OCI-LY1 (cell line): ENCODE measurements around the gene KRTAP25-1.

Source experiments
- H2AFZ ChIP-seq: fragments of 200-600 bp; sonication (generic), shearing (Covaris generic); 2 replicates; pipeline ENCODE4 v1.6.0; 2014; ENCODE audit warnings: antibody characterized with exemption, mild to moderate bottlenecking, low read length
- H3F3A ChIP-seq: fragments of 200-600 bp; sonication (generic), shearing (Covaris generic); 2 replicates; pipeline ENCODE4 v1.6.0; 2014; ENCODE audit warnings: mild to moderate bottlenecking, antibody characterized with exemption, low read length, moderate library complexity; ENCODE audit not compliant: insufficient read depth
- H3K27ac ChIP-seq: fragments of 200-600 bp; sonication (generic); 2 replicates; pipeline ENCODE4 v1.5.1; 2014; ENCODE audit warnings: low read length, mixed run types, mild to moderate bottlenecking, low read depth; ENCODE audit not compliant: poor library complexity, severe bottlenecking
- H3K27me3 ChIP-seq: fragments of 200-600 bp; sonication (generic); 2 replicates; pipeline ENCODE4 v1.6.0; 2014; ENCODE audit warnings: antibody characterized with exemption, mild to moderate bottlenecking, low read length, moderate library complexity; ENCODE audit not compliant: insufficient read depth
- H3K36me3 ChIP-seq: fragments of 200-600 bp; sonication (generic); 2 replicates; pipeline ENCODE4 v1.6.1; 2014; ENCODE audit warnings: mild to moderate bottlenecking, antibody characterized with exemption, low read length, moderate library complexity, mixed read lengths; ENCODE audit not compliant: insufficient read depth
- H3K4me1 ChIP-seq: fragments of 200-600 bp; sonication (generic); 2 replicates; pipeline ENCODE4 v1.5.1; 2014; ENCODE audit warnings: mild to moderate bottlenecking, low read length, moderate library complexity; ENCODE audit not compliant: insufficient read depth, severe bottlenecking
- H3K4me2 ChIP-seq: fragments of 200-600 bp; sonication (generic), shearing (Covaris generic); 2 replicates; pipeline ENCODE4 v1.6.1; 2014; ENCODE audit warnings: low read length
- H3K4me3 ChIP-seq: fragments of 200-600 bp; sonication (generic); 2 replicates; pipeline ENCODE4 v1.5.1; 2014; ENCODE audit warnings: low read length, low read depth, mild to moderate bottlenecking, mixed read lengths; ENCODE audit not compliant: poor library complexity, severe bottlenecking
- H3K79me2 ChIP-seq: fragments of 200-600 bp; shearing (Covaris generic); 2 replicates; pipeline ENCODE4 v1.6.1; 2016; ENCODE audit warnings: mixed run types, low read length, mixed read lengths; ENCODE audit not compliant: insufficient read depth
- H3K9ac ChIP-seq: fragments of 200-600 bp; sonication (generic), shearing (Covaris generic); 2 replicates; pipeline ENCODE4 v1.6.1; 2014; ENCODE audit warnings: mild to moderate bottlenecking, low read length, mixed read lengths
- H3K9me2 ChIP-seq: fragments of 200-600 bp; sonication (generic), shearing (Covaris generic); 2 replicates; pipeline ENCODE4 v1.6.1; 2014; ENCODE audit warnings: low read depth, mild to moderate bottlenecking, low read length, mixed read lengths
- H3K9me3 ChIP-seq: fragments of 200-600 bp; shearing (Covaris generic); 2 replicates; pipeline ENCODE4 v1.6.1; 2014; ENCODE audit warnings: low read length, mixed read lengths
- H4K20me1 ChIP-seq: fragments of 200-600 bp; sonication (generic), shearing (Covaris generic); 2 replicates; pipeline ENCODE4 v1.6.0; 2016; ENCODE audit warnings: mild to moderate bottlenecking, low read length; ENCODE audit not compliant: insufficient read depth
- CTCF ChIP-seq: fragments of 200-600 bp; sonication (generic), shearing (Covaris generic); IDR thresholded peaks from 2 replicates; pipeline ENCODE4 v1.5.1; 2017; ENCODE audit warnings: mild to moderate bottlenecking, antibody characterized with exemption, low read length, moderate library complexity, mixed read lengths
- EZH2 ChIP-seq: fragments of 200-600 bp; sonication (generic), shearing (Covaris generic); IDR thresholded peaks from 2 replicates; pipeline ENCODE4 v1.8.0; 2017; ENCODE audit warnings: borderline replicate concordance, mixed run types, mild to moderate bottlenecking, antibody characterized with exemption, low read length, moderate library complexity, mixed read lengths

Gene KRTAP25-1, protein sequence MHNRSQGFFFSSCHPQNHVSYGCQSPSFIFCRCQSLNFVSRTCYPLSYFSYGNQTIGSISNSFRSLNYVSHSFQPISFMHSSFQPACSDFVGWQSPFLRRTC

DNA sequence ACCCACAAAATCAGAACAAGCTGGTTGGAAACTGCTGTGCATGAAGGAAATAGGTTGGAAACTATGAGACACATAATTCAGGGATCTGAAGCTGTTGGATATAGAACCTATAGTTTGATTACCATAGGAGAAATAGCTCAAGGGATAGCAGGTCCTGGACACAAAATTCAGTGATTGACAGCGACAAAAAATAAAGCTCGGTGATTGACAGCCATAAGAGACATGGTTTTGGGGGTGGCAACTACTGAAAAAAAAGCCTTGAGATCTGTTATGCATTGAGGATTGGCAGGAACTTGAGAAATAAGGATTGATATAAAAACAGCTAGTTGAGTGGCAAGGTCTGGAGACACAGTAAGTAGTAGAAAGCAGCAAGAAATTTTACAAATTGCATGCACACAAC lies at the start of gene KRTAP25-1:
Gene KRTAP25-1, minus strand, starts transcription at position 300 of the 400 bp plus-strand sequence. Its CDS starts 24 bp downstream, at position 276.
- Histone ChIP-seq H2AFZ (no peak within 1 kb of the TSS), H3K9me2 (no peaks in the 10 kb centered on the region), H3K9me3 (no peaks in the 10 kb centered on the region), H3K4me2 (no peak within 1 kb of the TSS), H3K27ac (no peak within 1 kb of the TSS), H3F3A (no peaks in the 10 kb centered on the region), H4K20me1 (no peaks in the 10 kb centered on the region), H3K79me2 (no peaks in the 10 kb centered on the region), H3K27me3 (no peaks in the 10 kb centered on the region), H3K9ac (no peak within 1 kb of the TSS), H3K4me1 (no peaks in the 10 kb centered on the region), H3K36me3 (no peaks in the 10 kb centered on the region), H3K4me3 (no peak within 1 kb of the TSS)
- TF ChIP-seq CTCF = no peak

DNA sequence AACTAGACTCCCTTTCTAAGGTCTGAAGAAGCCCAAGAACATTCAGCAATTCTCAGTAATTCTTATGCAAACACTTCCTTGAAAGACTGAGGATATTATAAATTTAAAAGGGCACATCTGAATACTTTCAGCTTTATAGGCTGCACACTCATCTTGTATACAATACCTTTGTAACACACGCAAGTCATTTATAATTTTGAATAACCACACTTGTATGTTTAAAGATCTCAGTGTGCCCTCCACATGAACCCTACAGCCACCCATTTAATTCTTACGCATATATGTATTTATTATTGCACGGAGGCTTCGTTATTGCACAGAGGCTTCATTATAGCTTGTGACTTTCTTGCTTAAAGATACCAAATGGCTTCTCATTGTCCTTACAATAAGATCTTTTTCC lies 49.4 kb upstream of the KRTAP25-1 start:
- no peaks in the 10 kb centered on the region for H3K9me2 ChIP-seq
- TF ChIP-seq CTCF = no peak
- TF ChIP-seq EZH2 = no peak
- H4K20me1 ChIP-seq = no peaks in the 10 kb centered on the region
- no peaks in the 10 kb centered on the region for H3K36me3 ChIP-seq
- H3K4me3 ChIP-seq = no peak overlapping the region
- no peak overlapping the region for H2AFZ ChIP-seq
- H3F3A ChIP-seq = no peaks in the 10 kb centered on the region
- H3K79me2 ChIP-seq = no peaks in the 10 kb centered on the region
- no peaks in the 10 kb centered on the region for H3K9me3 ChIP-seq
- H3K27me3 ChIP-seq = no peaks in the 10 kb centered on the region
- no peak overlapping the region for H3K4me2 ChIP-seq
- H3K9ac ChIP-seq = no peak overlapping the region
- H3K4me1 ChIP-seq = no peaks in the 10 kb centered on the region
- no peak overlapping the region for H3K27ac ChIP-seq

GRCh38 chr21:30337772-30338171 lies 48.5 kb upstream of the KRTAP25-1 start:
- Histone ChIP-seq H3K36me3 (no peaks in the 10 kb centered on the region), H3K27ac (no peak overlapping the region), H4K20me1 (no peaks in the 10 kb centered on the region), H3K4me3 (no peak overlapping the region), H3K9ac (no peak overlapping the region), H3K9me3 (no peaks in the 10 kb centered on the region), H3K9me2 (no peaks in the 10 kb centered on the region), H3K27me3 (no peaks in the 10 kb centered on the region), H3F3A (no peaks in the 10 kb centered on the region), H3K4me2 (no peak overlapping the region), H3K79me2 (no peaks in the 10 kb centered on the region), H2AFZ (no peak overlapping the region), H3K4me1 (no peaks in the 10 kb centered on the region)
- no peak for TF ChIP-seq CTCF
- no peak for TF ChIP-seq EZH2
